GM21825 (cell line): Measurements from ENCODE around the gene PDXK.
"Not testable (repeated sequence)": the region's sequence is repeated elsewhere in the genome, so short reads cannot be mapped to it uniquely, and the experiment has no call there.

Experiments used
- ATAC-seq: cut with Tn5 transposase; IDR thresholded peaks from one replicate; pipeline ENCODE4 v1.9.1; 2021; ENCODE audit warnings: mild to moderate bottlenecking, moderate library complexity; ENCODE audit not compliant: unreplicated experiment

PDXK gene

DNA sequence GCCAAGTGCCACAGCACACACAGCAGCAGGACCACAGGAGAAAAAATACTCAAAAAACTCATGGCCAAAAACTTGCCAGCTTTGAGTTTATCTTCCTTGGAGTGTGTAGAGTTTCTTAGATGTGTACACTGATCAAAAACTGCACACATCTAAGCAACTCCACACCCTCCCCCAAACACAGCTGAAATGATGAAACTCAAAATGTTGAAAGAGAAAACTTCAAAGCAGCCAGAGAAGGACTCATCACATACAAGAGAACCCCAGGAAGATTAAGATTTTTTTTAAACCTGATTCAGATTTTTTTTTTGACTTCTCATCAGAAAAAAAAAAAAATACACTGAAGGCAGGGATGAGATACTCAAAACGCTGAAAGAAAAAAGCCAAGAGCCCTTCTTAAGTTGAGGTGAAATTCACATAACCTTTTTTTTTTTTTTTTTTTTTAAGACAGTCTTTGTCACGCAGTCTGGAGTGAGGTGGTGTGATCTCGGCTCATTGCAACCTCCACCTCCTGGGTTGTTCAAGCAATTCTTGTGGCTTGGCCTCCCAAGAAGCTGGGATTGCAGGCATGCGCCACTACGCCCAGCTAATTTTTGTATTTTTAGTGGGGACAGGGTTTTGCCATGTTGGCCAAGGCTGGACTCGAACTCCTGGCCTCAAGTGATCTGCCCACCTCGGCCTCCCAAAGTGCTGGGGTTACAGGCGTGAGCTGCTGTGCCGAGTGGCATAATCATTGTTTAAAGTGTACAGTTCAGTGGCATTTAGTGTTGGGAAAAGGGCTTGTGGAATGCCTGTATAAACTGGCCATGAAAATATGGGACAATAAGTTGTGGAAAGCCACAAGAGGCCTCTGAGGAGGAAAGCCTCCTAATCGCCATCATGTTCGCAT, 20.9 kb upstream of the PDXK start:
- no peak for ATAC-seq

DNA sequence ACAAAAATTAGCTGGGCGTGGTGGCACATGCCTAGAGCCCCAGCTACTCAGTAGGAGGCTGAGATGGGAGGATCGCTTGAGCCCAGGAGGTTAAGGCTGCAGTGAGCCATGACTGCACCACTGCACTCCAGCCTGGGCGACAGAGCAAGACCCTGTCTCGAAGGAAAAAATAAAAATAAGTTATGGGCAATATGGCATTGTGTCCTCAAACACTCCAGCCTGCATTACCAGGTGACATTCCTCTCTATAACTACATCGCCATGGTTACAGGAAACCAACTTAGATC, 19.5 kb upstream of the PDXK start:
- ATAC-seq = not testable (repeated sequence)

DNA sequence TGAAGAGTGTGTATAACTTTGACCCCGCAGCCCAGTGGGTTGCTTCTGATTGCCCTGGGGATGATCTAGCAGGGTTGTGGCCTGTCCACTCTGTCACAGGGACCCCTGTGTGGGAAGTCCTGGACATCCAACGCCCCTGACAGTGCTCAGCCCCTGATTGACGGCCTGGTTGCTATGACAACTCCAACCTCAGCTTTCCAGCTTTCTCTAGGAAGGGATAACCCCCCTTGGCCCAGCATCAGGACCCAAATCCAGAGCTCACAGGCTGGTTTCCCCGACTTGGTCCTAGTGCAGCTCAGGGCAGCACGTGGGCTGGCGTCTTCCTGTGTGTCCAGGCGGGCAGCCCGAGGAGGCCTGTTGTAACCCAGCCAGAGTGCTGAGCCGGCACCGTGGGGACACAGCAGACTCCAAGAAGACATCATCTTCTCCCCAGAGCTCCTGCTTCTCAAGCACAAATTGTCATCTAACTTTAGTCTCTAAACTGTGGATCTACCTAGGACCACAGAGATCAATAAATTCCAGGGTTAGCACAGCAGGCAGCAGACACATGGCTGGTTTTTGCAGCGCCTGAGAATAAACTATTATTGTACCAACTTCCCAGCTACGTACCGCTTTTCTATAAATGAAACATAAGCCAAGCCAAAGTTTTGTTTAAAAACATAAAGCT, 18.9 kb upstream of the PDXK start:
- ATAC-seq = no peak

DNA sequence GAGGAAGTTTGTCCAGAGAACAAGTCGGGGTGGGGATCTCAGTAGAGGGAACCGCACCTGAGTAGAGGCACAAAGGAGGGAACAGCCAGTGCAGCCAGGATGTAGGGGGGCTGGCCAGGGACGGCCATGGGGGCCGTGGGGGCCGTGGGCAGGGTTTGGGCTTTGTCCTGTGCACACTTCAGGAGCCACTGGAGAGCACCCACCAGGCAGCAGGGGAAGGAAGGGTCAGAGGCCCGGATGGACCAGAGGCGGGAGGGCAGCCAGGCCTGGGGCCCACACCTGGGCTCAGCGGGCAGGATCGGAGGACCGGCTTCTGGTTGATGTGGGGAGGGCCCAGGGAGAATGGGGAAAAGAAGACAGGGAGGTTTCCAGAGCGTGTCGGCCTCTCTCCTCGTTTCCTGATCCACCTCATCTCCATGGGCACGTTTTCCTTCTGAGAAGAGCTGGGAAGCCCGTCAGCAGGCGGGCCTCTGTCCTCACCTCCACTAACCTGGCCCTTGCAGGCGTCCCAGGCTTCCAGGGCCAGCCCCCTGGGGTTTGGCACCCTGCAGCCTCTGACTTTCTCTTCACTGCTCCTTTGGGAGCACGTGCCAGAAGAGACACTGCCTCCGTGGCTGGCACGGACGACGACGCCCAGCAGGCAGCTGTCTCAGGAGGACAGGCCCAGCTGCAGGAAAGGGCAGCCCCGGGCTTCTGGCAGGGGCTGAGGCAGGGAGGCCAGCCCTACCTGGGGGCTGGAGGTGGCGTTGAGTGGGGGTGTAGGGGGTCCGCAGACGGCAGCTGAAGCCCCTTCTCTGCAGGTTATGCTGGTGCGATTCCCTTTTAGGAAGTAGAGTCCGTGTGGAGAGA, 16.8 kb upstream of the PDXK start:
- no peak for ATAC-seq

DNA sequence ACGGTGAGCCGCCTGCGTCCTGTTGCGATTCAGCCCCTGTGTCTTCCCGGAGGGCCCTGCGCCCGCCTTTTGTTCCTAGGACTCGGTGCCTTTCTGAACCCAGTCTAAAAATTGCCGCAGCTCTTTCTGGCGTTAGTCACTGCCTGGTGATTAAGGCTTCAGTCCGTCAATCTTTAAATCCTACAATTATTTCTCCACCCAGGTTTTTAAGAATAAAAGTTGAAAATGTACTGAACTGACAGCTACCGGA, 16.2 kb upstream of the PDXK start:
- ATAC-seq = no peak

DNA sequence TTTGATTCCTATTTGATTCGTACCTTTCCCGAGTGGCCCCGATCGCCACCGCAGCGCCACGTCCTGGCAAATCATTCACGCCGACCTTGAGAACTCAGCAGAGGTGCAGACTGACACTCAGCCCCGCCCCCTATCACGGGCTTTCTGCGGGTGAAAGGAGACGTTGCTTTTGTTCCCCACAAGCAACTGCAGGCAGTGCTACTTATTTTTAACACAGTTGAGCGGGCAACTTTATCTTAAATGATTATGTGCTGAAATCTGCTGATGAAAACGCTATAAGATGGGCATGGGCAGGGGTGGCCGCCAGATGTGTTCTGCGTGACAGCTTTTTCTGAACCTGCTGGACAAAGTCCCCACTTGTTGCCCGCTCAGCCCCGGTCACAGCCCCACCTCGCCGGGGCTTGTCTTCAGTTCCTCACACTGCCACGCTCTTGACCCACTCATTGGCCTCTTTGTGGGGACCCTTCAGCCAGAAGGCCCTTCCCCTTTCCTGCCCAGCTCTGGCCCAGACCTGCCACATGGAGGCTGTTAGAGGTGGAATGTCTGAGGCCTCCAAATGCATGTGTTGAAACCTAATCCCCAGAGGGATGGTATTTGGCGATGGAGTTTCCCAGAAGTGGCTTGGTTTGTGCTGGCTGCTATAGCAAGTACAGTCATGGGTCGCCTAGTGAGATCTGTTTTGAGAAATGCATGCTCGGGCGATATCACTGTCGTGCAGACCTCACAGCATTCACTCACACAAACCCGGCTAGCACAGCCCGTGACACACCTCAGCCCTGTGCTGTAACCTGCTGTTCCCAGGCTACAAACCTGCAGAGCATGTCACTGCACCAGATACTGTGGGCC, 15.7 kb upstream of the PDXK start:
- ATAC-seq = no peak

DNA sequence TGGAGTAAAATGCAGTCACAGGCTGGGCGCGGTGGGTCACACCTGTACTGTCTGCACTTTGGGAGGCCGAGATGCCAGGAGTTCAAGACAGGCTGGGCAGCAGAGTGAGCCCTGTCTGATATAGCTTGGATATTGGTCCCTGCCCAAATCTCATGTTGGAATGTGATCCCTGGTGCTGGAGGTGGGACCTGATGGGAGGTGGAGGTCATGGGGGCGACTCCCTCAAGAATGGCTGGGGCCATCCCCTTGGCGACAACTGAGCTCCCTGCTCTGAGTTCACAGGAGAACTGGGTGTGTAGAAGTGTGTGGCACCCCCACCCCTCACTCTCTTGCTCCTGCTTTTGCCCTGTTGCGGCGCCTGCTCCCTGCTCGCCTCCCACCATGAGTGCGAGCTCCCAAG, 11.5 kb upstream of the PDXK start:
- no peak for ATAC-seq

DNA sequence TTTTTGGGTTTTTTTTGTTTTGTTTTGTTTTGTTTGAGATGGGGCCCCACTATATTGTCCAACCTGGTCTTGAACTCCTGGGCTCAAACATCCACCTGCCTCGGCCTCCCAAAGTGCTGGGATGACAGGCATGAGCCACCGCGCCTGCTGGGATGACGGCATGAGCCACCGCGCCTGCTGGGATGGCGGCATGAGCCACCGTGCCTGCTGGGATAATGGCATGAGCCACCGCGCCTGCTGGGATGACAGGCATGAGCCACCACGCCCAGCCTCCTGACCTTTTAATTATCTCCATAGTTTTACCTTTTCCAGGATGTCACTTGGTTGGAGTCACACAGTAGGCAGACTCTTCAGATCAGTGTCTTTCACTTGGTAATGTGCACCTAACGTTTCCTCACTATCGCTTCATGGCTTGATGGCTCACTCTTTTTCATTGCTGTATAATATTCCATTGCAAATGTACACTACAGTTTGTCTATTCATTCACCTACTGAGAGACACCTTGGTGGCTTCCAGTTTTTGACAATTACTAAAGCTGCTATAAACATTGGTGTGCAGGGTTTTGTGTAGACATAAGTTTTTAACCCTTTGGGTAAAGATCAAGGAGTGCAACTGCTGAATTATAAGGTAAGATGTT, 10.1 kb upstream of the PDXK start:
- no peak for ATAC-seq

DNA sequence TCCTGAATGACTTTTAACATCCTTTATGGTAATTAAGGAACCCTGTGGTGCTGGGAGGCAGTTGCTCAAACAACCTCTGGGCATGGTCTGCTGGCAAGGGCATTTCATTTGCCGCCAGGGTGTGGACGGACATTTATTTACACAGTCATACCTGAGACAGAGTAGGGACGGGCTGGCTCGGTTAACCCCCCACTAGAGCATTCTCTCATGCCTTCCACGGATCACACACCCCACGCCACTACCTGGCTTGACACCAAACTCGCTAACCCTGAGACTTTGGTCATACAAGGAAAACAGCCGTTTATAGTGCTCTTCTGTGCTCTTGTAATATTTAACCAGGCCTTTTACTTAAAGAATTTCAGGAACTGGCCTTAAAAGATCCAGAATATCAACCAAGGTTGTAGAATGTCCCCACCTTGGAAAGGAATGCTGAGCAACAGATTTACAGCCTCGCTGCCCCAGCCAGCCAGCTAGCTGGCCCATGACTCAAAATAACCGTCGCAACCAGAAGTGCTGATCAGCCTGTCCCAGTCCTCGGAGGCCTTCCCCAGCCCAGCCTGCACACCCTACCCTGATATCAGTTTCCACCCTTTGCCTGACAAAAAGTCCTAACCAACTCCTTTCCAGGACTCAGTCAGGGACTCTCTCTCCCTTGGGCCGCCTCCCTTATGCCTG, 6.5 kb upstream of the PDXK start:
- no peak for ATAC-seq

DNA sequence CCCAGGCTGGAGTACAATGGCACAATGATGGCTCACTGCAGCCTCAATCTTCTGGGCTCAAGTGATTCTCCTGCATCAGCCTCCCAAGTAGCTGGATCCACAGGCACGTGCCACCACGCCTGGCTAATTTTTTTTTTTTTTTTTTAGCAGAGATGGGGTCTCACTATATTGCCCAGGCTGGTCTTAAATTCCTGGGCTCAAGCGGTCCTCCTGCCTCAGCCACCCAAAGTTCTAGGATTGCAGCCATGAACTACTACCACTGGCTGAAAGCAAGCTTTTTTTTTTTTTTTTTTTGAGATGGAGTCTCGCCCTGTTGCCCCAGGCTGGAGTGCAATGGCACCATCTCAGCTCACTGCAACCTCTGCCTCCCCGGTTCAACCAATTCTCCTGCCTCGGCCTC, 5.8 kb upstream of the PDXK start:
- not testable (repeated sequence) for ATAC-seq

DNA sequence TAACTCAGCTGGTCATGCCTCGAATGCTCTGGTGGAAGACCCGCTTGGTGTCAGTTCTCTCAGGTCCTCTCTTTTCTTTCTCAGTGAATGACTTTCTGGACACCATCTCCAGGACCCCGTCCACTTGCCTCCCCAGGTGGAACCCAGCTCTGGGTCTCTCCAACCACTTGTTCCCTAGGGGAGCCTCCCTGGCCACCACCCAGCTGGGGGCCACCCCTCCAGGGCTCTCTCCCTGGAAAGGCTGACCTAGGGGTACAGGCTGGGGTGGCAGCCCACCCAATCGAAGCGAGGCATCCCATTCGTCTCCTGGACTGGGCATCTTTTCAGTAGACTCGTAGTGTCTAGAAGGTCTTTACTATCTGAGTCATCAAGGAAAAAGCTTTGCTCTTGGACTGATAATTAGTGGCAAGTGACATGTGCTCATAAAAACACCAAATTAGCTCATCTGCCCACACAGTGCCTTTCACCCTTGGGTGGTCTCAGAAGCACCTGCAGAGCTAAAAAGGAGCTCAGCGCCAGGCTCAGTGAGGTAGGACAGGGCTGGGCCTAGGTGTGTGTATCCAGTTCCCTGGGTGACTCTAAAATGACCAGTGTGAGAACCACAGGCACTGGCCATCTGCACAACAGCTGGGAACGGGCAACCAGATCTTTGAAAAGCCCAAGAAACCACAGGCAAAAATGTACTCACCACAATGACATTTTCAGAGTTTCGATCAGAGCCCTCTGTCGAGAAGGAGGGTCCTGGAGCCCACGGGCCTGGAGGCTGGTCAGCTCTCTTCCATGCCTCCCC, 2.4 kb upstream of the PDXK start:
- peak; percentile 28 for ATAC-seq

DNA sequence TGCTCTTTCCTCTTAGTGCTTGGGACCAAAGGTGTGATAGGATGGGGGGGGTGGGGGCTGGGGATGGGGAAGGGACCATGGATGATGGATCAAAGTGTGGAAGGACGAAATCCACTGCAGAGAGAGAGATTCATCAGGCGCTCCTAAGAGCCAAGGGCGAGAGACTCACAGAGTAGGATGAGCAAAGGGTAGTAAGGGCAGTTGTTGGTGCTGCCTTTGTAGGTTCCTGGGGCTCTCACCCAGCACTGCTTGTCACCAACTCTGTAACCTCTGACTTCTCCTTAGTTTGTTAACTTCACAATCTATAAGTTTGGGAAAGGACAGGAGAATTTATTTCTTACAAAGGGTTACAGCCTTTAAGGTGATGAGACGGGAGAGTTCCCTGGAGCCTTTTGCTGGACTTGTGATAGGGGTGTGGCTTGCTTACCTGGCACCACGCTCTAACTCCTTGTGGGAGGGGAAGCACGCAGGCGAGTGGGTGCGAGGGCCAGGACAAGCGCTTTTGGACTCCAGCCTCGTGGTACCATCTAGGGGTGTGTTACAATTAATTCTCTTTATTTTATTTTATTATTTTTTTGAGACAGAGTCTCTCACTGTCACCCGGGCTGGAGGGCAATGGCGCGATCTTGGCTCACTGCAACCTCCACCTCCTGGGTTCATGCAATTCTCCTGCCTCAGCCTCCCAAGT, 1.6 kb upstream of the PDXK start:
- no peak for ATAC-seq

DNA sequence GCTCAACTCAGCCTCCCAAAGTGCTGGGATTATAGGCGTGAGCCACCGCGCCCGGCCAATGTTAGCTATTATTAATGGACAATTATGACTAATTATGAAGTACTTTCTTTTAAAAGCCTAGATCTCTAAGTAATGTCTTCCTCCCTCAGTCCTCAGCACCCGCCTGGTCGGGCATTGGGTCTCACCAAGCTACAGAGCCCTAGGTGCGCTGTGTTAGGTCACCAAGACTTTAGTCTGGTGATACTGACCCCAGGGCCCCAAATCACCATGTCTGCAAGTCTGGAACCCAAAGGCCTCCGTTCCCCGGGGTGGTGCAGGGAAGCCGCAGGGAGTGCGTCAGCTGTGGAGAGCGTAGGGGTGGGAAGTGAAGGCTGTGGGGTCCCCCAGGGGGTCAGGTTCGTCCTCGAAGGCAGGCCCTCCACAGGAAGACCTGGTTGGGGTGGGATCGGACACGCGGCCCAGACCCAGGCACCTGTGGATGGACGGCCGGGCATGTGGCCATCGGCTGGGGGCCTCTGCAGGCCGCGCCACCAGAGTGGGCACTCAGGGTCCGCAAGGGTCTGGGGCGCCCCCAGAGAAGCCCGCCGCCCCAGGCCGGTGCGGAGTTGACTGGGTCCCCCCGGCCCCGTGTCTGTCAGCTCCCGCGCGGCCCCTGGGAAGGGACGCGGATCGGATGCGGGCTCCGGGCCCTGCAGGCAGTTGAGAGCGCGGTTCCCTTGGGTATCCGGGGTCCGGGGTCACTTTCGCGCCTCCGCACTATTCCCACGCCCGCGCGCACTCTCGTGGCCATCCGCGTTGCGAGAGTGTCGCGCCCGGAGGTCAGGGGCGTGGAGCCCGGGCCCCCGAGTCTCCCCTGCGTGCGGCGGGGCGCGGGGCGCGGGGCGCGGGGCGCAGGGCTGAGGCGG, 710 bp upstream of the PDXK start:
- no peak for ATAC-seq

DNA sequence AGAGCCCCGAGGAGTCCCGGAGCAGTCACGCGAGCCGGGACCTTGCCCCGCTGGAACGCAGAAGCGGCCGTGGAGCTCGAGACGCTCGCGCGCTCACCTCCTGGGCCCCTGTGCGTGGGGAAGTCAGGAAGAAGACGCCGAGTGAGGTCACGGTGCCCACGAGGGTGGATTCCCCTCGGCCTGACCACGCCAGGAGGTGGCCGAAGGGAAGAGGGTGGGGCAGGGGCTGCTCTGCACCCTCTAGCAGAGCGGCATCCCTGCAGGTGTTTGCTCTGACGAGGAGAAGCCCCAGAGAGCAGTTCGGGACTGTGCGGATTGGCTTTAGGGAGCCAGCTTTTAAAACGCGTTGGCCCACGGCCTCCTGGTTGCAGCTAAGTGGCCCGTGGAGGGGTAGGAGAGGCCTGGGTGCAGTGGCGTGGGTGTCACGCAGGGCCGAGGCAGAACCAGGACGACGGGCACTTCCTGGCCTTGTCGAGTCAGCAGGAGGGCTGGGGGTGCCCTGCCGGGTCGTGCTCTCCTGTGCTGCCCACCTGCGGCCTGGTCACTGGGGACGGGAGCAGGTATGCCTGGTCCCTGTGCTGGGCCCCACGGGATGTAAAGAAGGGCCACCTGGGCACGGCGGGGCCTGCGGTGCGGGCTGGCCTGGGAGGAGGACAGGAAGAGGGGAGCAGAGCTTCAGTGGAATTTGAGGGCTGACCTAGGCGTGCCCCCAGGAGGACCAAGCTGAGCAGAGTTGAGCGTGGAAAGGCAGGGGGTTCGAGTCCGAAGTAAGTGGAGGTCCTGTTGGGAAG, 1.0 kb downstream of the PDXK start:
- ATAC-seq = no peak

DNA sequence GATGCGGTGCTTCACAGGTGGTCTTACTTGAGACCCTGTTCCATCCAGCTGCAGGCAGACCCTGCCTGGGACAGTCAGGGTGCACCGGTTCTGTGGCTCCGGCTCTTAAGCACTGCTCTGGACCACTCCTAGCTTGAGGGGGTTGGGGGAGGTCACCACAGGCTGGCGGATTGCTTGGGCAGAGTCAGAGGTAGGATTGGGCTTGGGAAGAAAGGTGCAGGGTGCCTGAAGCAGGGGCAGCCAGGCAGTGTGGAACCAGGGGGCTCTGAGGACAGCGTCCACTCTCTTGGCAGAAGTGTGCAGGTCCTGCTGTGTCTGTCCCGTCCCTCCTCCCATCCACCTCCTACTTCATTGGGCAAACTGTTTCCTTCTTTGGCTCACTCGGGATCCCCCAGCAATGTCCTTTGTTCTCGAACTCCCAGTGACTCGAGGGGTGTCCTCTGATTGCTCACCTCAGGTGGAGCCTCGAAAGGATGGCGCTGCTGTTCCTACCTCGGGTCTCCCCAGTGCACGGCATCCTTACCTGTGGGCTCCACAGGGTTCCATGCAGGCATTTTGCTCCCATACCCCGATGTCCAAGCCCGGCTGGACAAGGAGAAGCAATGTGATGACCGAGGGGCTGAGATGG, 1.7 kb downstream of the PDXK start:
- no peak for ATAC-seq

DNA sequence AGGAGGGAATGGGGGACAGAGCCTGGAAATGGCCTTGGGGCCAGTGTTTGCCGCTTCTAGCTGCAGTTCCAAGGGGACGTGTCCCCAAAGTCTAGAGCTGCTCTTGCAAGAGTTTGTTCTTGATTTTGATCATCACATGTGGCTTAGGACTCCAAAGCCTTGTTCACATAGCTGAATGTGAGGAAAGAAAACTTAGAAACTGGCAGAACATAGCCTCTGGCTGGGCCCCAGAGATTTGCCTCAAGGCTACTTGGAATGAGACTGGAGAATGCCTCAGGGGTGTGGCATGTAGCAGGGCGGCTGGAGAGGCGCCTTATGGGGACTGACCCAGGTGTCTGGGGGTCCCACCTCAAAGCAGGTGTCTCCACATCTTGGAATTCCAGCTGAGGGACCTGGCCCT, 2.3 kb downstream of the PDXK start:
- no peak for ATAC-seq

DNA sequence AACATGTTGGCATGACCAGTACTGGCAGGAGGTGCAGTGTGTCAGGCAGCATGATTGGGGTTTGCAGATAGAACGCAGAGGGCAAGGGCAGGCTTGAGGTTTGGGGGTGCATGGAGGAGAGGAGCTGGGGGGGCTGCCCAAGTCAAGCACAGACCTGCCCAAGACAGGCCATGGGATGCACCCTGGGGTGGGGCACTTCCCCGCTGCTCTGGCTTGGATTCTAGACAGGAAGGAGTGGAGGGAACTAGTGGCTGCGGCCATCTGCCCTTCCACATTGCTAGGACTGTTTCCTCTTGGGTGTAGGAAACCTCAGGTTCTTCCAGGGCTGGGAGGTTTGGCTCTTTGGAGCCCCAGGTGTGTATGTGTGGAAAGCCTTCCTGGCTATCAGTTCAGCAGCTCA, 3.0 kb downstream of the PDXK start:
- ATAC-seq = no peak
